Activated T-cell treated with anti-CD3 and anti-CD28 coated beads, Interleukin-2, amount 50 U/mL, for 24 hours (primary cell): ENCODE results near the gene NBR1.
"Not testable (repeated sequence)": the region's sequence is repeated elsewhere in the genome, so short reads cannot be mapped to it uniquely, and the experiment has no call there.

ENCODE experiments used
- DNase-seq: peaks from one replicate; pipeline ENCODE4 v3.0.0-alpha.2; 2020
- H3K27ac Mint-ChIP-seq: 2 replicates; pipeline ENCODE4 v1.8.0; 2020; ENCODE audit warnings: mild to moderate bottlenecking, mixed read lengths
- H3K27me3 Mint-ChIP-seq: 2 replicates; pipeline ENCODE4 v1.8.0; 2020; ENCODE audit warnings: mixed read lengths
- H3K36me3 Mint-ChIP-seq: 2 replicates; pipeline ENCODE4 v1.8.0; 2020; ENCODE audit warnings: low read depth, mixed read lengths
- H3K4me1 Mint-ChIP-seq: 2 replicates; pipeline ENCODE4 v1.8.0; 2020; ENCODE audit warnings: low read depth, mixed read lengths
- H3K4me3 Mint-ChIP-seq: 2 replicates; pipeline ENCODE4 v1.8.0; 2020; ENCODE audit warnings: mild to moderate bottlenecking, moderate library complexity, mixed read lengths
- H3K9me3 Mint-ChIP-seq: 2 replicates; pipeline ENCODE4 v1.8.0; 2020; ENCODE audit warnings: mixed read lengths

The NBR1 gene

GRCh38 chr17:43175213-43176118 lies 4.5 kb downstream of the NBR1 start:
- H3K4me1 Mint-ChIP-seq: peaks cover 49% of the 10 kb centered on the region
- peaks cover 36% of the 10 kb centered on the region for H3K36me3 Mint-ChIP-seq
- DNase-seq: no peak
- no peaks in the 10 kb centered on the region for H3K9me3 Mint-ChIP-seq
- H3K4me3 Mint-ChIP-seq: peak overlapping the region; percentile 64
- peak overlapping the region; percentile 97 for H3K27ac Mint-ChIP-seq
- H3K27me3 Mint-ChIP-seq: no peaks in the 10 kb centered on the region

DNA sequence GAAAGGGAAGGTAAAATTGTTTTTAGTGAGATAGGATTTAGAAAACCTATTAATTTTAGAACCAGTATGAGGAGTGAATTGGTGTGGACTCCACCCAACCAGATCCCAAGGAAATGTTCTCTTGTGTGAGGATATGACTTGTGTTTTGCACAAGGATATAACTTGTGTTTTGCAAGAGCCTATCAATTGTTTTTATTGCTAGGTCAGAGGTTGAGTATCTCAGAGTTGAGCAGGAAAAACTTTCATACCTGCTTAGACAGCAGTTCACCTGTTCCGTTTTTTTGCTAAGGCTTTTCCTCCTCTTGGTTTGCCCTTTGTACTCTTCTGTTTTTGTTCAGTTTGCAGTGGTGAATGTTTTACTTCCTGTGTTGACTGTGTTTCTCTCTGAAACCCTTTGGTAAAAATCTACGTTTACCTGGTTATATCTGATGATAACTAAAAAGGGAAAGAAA lies 5.1 kb downstream of the NBR1 start:
- Mint-ChIP-seq H3K9me3 (no peaks in the 10 kb centered on the region), H3K27ac (peak overlapping the region; percentile 97), H3K36me3 (peaks cover 40% of the 10 kb centered on the region), H3K27me3 (no peaks in the 10 kb centered on the region), H3K4me1 (peaks cover 49% of the 10 kb centered on the region), H3K4me3 (peak overlapping the region; percentile 64)
- DNase-seq: no peak

GRCh38 chr17:43183921-43184320 lies 12.9 kb downstream of the NBR1 start:
- peaks cover 49% of the 10 kb centered on the region for H3K36me3 Mint-ChIP-seq
- H3K4me3 Mint-ChIP-seq: no peak overlapping the region

GRCh38 chr17:43186656-43187055 lies 15.6 kb downstream of the NBR1 start:
- not testable (repeated sequence) for H3K4me3 Mint-ChIP-seq, H3K27ac Mint-ChIP-seq, DNase-seq, H3K27me3 Mint-ChIP-seq, H3K9me3 Mint-ChIP-seq, H3K4me1 Mint-ChIP-seq
- H3K36me3 Mint-ChIP-seq: peaks cover 61% of the 10 kb centered on the region

More at GRCh38 chr17:43183921-43184320, 12.9 kb downstream of the NBR1 start:
- Mint-ChIP-seq H3K4me1 (peaks cover 1% of the 10 kb centered on the region), H3K27me3 (no peaks in the 10 kb centered on the region), H3K9me3 (no peaks in the 10 kb centered on the region), H3K27ac (no peak overlapping the region)
- no peak for DNase-seq

GRCh38 chr17:43193251-43193650 lies 22.2 kb downstream of the NBR1 start:
- Mint-ChIP-seq H3K9me3 (no peaks in the 10 kb centered on the region), H3K4me3 (no peak overlapping the region)
- DNase-seq: no peak

DNA sequence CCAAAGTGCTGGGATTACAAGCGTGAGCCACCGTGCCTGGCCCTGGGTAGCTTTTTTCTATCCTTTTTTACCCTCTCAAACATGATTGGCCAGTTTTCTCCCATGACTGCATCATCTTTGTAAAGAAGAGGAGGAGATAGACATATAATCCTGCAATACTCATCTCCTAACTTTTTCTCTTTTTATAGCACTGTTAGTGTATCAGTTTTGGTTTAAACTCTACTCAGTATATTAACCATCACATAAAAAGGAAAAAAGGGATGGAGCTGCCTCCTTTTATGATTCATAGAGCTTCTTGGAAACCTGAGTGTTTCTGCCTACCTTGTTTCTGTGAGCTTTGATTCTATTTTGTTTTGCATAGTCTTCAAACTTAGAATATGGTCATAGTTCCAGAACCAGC lies 28.6 kb downstream of the NBR1 start:
- Mint-ChIP-seq H3K27ac (peak overlapping the region; percentile 63), H3K36me3 (peaks cover 84% of the 10 kb centered on the region), H3K9me3 (no peaks in the 10 kb centered on the region), H3K27me3 (no peaks in the 10 kb centered on the region), H3K4me3 (no peak overlapping the region), H3K4me1 (peaks cover 7% of the 10 kb centered on the region)
- no peak for DNase-seq

More at GRCh38 chr17:43193251-43193650, 22.2 kb downstream of the NBR1 start:
- Mint-ChIP-seq H3K27me3 (no peaks in the 10 kb centered on the region), H3K4me1 (no peaks in the 10 kb centered on the region), H3K27ac (no peak overlapping the region), H3K36me3 (peaks cover 93% of the 10 kb centered on the region)

DNA sequence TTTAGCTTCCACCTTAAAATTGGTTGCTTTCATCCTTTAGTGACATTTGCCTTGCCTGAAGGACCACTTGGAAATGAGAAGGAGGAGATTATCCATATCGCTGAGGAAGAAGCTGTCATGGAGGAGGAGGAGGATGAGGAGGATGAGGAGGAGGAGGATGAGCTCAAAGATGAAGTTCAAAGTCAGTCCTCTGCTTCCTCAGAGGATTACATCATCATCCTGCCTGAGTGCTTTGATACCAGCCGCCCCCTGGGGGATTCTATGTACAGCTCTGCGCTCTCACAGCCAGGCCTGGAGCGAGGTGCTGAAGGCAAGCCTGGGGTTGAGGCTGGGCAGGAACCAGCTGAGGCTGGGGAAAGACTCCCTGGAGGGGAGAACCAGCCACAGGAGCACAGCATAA lies 29.1 kb downstream of the NBR1 start:
- Mint-ChIP-seq H3K4me1 (peaks cover 7% of the 10 kb centered on the region), H3K36me3 (peaks cover 83% of the 10 kb centered on the region), H3K27me3 (no peaks in the 10 kb centered on the region), H3K9me3 (no peaks in the 10 kb centered on the region), H3K27ac (peak overlapping the region; percentile 63), H3K4me3 (no peak overlapping the region)
- DNase-seq: no peak

GRCh38 chr17:43203013-43203412 lies 32.0 kb downstream of the NBR1 start:
- DNase-seq: not testable (repeated sequence)
- peak overlapping the region; percentile 14 for H3K27ac Mint-ChIP-seq

GRCh38 chr17:43210576-43210975 lies 39.6 kb downstream of the NBR1 start:
- no peak for DNase-seq
- H3K9me3 Mint-ChIP-seq: no peaks in the 10 kb centered on the region
- no peaks in the 10 kb centered on the region for H3K27me3 Mint-ChIP-seq
- H3K4me3 Mint-ChIP-seq: peak overlapping the region; percentile 94
- peaks cover 33% of the 10 kb centered on the region for H3K4me1 Mint-ChIP-seq
- peak overlapping the region; percentile 95 for H3K27ac Mint-ChIP-seq
- peaks cover 56% of the 10 kb centered on the region for H3K36me3 Mint-ChIP-seq

More at GRCh38 chr17:43203013-43203412, 32.0 kb downstream of the NBR1 start:
- H3K27me3 Mint-ChIP-seq, H3K9me3 Mint-ChIP-seq, H3K4me1 Mint-ChIP-seq, H3K4me3 Mint-ChIP-seq: not testable (repeated sequence)
- peaks cover 76% of the 10 kb centered on the region for H3K36me3 Mint-ChIP-seq

GRCh38 chr17:43211123-43211479 lies 40.1 kb downstream of the NBR1 start:
- peaks cover 60% of the 10 kb centered on the region for H3K36me3 Mint-ChIP-seq
- H3K4me3 Mint-ChIP-seq: peak overlapping the region; percentile 94
- no peaks in the 10 kb centered on the region for H3K27me3 Mint-ChIP-seq
- H3K4me1 Mint-ChIP-seq: peaks cover 35% of the 10 kb centered on the region
- peak overlapping the region; percentile 95 for H3K27ac Mint-ChIP-seq
- no peaks in the 10 kb centered on the region for H3K9me3 Mint-ChIP-seq
- no peak for DNase-seq

DNA sequence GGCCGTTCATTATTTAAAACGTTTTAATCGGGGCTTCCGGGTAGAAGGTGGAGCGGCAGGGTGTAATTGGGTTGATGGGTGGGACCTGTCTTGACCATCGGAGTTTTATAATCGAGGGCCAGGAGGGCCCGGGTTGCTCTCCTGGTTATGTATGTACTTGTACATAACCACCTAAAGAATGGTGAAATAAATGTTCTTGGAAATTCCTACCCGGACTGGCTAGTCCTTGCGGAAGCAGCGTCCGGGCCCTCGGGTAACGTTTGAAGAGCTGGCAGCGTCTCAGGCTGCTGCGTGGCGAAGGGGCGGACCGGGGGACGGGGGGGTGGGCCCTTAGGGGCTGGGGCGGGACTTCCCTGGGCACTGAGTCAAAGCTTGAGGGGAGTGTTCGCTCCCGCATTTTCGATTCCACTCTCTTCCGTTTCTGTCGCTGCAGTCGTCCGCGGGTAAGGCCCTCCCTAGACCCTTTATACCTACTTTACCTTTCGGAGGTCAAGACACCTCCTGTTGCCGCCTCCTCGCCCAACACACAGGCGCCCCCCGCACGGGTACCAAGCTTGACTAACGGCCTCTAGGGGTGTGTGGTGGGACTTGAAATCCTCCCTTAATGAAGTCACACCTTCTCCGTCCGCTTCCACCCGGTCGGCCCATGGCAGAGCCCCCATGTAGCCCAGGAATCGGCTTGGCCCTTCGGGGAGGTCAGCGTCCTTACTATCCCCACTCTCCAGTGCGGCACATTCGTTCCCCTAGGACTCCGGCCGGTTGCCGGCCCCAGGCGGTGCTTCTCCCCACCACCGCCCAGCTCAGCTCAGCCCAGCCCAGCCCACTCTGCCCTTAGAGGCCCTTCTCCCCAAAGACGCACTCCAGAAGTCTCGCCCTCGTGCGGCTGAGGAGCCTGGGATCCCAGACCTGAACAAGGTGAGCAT lies 40.7 kb downstream of the NBR1 start, which contains the start of gene TMEM106A:
Gene TMEM106A (plus strand): TSS at position 396 of the 923 bp plus-strand sequence. CDS start 1,167 bp downstream, outside the sequence.
- Mint-ChIP-seq H3K9me3 (no peaks in the 10 kb centered on the region), H3K36me3 (peaks cover 61% of the 10 kb centered on the region), H3K4me1 (peaks cover 36% of the 10 kb centered on the region), H3K27ac (peak within 1 kb of the TSS; percentile 95), H3K4me3 (peak within 1 kb of the TSS; percentile 94), H3K27me3 (no peaks in the 10 kb centered on the region)
- DNase-seq: peak; percentile 83

GRCh38 chr17:43212641-43213490 lies 41.9 kb downstream of the NBR1 start:
- H3K27me3 Mint-ChIP-seq: no peaks in the 10 kb centered on the region
- H3K9me3 Mint-ChIP-seq: no peaks in the 10 kb centered on the region
- H3K4me1 Mint-ChIP-seq: peaks cover 48% of the 10 kb centered on the region
- H3K27ac Mint-ChIP-seq: peak overlapping the region; percentile 95
- DNase-seq: no peak
- peak overlapping the region; percentile 94 for H3K4me3 Mint-ChIP-seq
- peaks cover 66% of the 10 kb centered on the region for H3K36me3 Mint-ChIP-seq

DNA sequence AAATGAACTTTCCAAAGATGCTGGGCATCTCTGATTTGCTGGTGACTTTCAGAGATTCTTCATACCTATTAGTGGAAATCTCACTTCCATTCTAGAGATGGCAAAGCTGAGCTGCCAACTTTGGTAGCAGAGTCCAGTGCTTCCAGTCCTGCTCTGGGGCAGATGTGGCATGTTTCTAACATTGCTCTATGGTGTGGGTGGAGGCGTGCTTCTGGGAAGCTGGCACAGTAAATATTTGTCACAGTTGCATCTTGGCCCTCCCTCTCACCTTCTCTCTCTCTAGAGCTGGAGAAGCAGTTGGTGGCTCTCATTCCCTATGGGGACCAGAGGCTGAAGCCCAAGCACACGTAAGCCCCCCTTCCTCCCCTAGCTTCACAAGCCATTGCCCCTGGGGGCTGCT lies 42.5 kb downstream of the NBR1 start:
- peaks cover 62% of the 10 kb centered on the region for H3K36me3 Mint-ChIP-seq

GRCh38 chr17:43215341-43215740 lies 44.3 kb downstream of the NBR1 start:
- peaks cover 53% of the 10 kb centered on the region for H3K4me1 Mint-ChIP-seq
- no peaks in the 10 kb centered on the region for H3K9me3 Mint-ChIP-seq
- H3K36me3 Mint-ChIP-seq: peaks cover 61% of the 10 kb centered on the region
- H3K27me3 Mint-ChIP-seq: no peaks in the 10 kb centered on the region
- no peak for DNase-seq
- no peak overlapping the region for H3K4me3 Mint-ChIP-seq
- no peak overlapping the region for H3K27ac Mint-ChIP-seq

More for the DNA sequence above, 42.5 kb downstream of the NBR1 start:
- H3K4me1 Mint-ChIP-seq: peaks cover 52% of the 10 kb centered on the region
- H3K4me3 Mint-ChIP-seq: no peak overlapping the region
- H3K9me3 Mint-ChIP-seq: no peaks in the 10 kb centered on the region
- DNase-seq: no peak
- H3K27me3 Mint-ChIP-seq: no peaks in the 10 kb centered on the region
- no peak overlapping the region for H3K27ac Mint-ChIP-seq
